Inferior parietal cortex (tissue), 1 donor: ENCODE measurements around the gene XRN2.
"Not testable (repeated sequence)": the region's sequence is repeated elsewhere in the genome, so short reads cannot be mapped to it uniquely, and the experiment has no call there.

Experiments
- DNase-seq: peaks from one replicate; pipeline ENCODE4 v3.0.0-alpha.2; 2016; ENCODE audit errors: extremely low spot score

Gene XRN2

DNA sequence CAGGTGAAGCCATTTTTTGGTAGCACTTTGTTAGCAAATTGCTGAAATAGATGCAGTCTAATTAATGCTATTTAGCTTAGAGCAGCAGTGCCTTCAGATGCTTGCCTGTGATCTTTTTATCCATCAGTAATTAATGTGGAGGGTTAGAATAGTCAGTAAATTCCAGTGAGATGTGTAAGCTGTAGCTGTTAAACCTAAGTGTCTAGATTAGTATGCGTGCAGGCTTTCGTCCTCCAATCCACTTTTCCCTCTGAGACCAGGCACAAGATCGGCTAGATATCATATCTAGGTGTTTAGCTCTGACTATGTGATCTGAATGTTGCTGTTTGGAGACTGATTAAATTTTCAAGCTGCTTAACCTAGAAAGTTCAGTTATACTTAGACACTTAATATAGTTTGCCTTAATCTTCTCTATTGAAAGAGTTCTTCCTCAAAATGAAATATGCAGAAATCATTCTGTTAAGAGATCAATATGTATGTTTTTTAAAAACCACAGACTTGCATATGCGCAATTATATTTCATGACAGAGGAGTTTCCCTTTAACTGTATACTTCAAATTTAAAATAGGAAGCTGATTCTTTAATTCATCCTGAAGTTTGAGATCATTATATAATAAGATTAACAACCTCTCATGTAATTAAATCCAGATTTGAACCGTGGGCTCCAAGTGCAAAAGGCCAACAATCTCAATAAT, 41.2 kb downstream of the XRN2 start:
- no peak for DNase-seq

DNA sequence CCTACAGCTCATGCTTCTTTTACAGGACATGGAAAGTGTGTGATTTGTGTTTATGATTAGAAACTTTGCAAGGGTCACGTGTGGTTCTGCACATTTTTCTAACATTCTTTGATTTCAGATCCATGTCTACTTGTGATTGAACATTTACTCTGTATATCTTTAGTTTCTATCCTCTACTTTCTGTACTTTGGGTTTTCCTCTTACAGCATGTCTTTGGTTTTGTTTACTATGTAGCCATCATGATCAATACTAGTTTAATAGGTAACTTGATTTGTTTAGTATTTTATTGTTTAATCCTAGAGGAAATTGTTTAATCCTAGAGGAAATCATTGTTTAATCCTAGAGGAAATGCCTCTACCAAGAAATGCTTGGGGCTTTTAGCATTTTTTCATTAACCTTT, 41.8 kb downstream of the XRN2 start:
- DNase-seq: no peak

DNA sequence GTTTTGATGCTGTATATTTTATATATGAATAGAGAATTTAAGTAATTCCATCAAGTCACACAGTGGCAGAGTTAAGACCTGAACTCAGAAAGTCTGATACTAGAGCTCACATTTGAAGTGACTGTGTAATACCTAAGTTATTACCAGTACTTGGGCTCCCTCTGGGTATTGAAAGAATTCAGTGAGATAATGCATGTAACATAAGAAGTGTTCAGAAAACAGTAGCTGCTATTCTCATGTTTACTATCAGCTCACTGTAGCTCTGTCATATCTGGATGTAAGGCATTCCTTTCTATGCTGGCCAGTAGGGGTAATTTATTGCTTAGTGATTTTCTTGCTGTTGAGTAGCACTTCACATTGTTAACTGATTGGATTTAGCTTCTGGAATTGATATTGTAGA, 49.6 kb downstream of the XRN2 start:
- no peak for DNase-seq

GRCh38 chr20:21353236-21353635, 50.1 kb downstream of the XRN2 start:
- no peak for DNase-seq

GRCh38 chr20:21355981-21356380, 52.9 kb downstream of the XRN2 start:
- DNase-seq: no peak

DNA sequence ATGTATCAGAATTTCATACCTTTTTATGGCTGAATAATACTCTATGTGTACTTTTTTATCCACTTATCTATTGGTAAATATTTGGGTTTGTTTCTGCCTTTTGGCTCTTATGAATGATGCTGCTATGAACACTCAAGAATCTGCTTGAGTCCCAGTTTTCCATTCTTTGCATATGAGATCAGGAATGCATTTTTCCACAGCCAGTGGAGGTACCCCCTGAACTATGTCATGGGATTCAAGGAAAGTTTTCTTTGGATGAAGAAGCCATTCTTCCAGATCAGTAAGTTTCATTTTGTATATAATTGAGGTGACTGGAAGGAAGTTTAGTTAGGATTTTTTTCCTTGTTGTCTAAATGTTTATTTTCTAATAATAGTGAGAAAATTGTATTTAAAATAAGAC, 53.3 kb downstream of the XRN2 start:
- DNase-seq: no peak

- no peak for DNase-seq
These were observed 54.7 kb downstream of the XRN2 start for GRCh38 chr20:21357844-21358243.

DNA sequence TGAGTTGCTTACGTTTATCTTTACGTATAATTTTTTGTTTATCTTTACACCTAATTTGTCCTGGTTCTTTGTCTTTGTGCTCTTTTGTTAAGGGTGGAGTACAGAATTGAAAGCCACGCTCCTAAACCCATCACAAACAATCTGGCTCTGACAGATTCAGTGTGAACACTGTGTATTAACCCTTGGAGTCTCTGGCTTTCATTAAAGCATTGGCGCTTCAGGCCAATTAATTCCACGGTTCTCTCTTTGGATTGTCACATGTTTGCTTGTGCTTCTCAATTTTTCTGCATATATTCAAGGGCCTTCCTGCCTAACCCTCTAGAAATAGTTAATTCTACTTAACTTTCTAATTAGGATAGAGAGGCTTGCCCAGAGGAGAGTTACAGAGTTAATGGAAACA, 55.6 kb downstream of the XRN2 start:
- DNase-seq: no peak

DNA sequence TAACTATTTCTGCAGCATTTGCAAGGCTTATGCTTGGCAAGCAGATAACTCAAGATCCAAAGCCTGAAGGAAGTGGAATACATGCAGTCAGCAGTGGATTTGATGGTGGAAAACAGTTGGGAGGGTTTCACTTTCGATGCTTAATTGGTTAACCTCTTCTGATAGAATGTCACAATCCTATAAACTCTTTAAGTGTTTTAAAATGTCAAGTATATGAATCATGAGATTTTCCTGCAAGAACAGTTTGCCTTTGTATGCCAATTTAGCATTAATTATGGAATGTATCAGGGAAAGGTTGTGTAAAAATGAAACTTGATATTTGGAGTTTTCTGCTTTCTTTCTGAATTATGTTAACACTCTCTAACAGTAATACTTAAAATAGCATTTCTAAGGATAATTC, 57.6 kb downstream of the XRN2 start:
- no peak for DNase-seq

- DNase-seq: no peak
These were observed 58.1 kb downstream of the XRN2 start for GRCh38 chr20:21361266-21361665.

DNA sequence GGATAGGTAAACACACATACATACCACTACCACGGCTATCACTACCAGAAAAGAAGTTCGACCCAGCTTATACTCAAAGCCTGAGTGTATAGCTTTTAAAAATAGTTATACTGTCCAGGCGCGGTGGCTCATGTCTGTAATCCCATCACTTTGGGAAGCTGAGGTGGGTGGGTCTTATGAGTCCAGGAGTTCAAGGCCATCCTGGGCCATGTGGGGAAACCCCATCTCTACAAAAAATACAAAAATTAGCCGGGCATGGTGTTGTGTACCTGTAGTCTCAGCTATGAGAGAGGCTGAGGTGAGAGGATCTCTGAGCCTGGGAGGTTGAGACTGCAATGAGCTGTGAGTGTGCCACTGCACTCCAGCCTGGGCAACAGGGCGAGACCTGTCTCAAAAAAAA, 61.3 kb downstream of the XRN2 start:
- DNase-seq: no peak

- DNase-seq: no peak
These were observed 62.6 kb downstream of the XRN2 start for GRCh38 chr20:21365771-21366170.

GRCh38 chr20:21366273-21366672, 63.1 kb downstream of the XRN2 start:
- DNase-seq: not testable (repeated sequence)

DNA sequence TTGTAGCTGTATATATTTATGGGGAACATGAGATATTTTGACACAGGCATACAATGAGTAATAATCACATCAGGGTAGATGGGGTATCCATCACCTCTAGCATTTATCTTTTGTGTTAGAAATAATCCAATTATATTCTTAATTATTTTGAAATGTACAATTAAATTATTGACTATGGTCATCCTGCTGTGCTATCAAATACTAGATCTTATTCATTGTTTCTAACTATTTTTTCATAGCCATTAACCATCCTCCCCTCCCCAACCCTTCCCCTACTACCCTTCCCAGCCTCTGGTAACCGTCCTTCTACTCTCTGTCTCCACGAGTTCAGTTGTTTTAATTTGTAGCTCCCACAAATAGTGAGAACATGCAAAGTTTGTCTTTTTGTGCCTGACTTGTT, 65.7 kb downstream of the XRN2 start:
- DNase-seq: no peak

- DNase-seq: no peak
These were observed 68.1 kb downstream of the XRN2 start for GRCh38 chr20:21371193-21371592.

- no peak for DNase-seq
These were observed 68.9 kb downstream of the XRN2 start for GRCh38 chr20:21372016-21372415.

DNA sequence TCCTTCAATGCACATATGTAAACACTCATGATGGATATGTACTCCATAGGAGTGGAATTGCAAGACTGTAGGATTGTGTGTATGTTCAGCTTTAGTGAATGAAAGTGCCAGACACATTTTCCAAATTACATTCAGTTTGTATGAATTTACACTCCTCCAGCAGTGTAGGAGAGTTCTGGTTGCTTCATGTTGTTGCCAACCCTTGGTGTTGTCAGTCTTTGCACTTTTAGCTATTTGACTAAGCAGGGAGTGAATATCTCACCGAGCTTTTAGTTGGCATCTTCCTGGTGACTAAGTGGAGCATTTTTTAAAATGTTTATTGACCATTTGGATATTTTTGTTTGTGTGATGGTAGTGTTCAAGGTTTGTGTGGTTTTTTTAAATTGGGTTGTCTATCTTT, 70.3 kb downstream of the XRN2 start:
- DNase-seq: no peak

DNA sequence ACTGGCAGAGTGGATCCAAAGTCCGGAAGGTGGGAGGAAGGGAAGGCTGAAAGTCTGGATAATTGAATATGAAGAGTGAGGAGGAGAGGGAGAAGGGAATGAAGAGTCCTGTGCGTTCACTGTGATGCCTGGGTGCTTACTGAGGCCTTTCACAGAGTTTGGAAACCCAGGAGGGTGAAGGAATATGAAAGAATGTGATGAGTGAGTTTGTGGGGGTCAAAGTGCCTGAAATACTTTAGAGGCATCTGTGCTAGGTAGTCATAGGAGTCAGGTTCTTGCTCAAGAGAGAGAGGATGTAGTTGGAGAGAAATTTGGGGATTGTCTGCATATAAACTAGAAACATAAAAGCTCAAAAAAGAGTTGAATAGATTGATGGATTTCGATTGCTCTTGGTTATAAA, 73.5 kb downstream of the XRN2 start:
- no peak for DNase-seq

- DNase-seq: no peak
These were observed 74.6 kb downstream of the XRN2 start for GRCh38 chr20:21377701-21378100.

GRCh38 chr20:21378259-21378658, 75.1 kb downstream of the XRN2 start:
- DNase-seq: no peak

GRCh38 chr20:21380711-21381110, 77.6 kb downstream of the XRN2 start:
- DNase-seq: no peak

DNA sequence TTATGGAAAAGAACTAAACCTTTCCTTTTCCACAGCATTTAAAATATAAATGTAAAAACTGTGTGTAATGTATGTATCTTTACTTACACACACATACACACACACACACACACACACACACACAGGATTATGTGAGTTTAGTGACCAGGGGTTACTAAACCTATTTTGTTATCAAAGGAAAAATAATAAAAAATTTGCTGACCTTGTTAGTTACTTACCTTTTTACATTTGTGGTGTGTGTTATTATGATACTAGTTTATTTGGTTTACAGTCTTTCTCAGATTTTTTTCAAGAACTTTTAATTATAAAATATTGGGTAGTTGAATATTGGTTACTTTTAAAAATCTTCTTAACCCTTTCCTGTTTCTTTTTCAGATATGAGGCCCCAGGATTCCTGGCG, 78.5 kb downstream of the XRN2 start:
- no peak for DNase-seq

- no peak for DNase-seq
These were observed 81.3 kb downstream of the XRN2 start for GRCh38 chr20:21384308-21384892.

DNA sequence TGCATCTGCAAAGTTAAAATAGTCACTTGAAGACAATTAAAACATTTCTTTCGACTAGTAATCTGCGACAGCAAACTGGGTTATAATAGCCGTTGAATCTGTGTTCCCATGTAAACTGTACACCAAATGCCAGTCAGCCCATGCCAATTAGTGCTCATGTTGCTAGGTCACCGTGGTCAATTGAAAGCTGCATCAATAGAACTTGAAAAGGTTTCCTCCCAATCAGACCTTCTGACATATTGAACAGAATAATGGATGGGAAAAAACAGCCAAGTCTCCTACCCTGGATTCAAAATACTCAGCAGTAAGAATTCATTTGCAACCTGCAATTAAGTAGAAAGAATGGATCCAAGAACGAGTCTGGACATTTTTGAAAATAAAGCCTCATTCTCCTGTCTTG, 83.0 kb downstream of the XRN2 start:
- DNase-seq: no peak
